ENCODE measurements around the gene ACYP1. TPM values are rescaled to one million over a fixed set of nuclear protein-coding genes. Genes with fewer than 3 reads are reported as not detected.

ACYP1 gene
- total and polyA plus RNA-seq, 9 of the 15 experiments (the other 6 are each of a cell fraction or from before 2014, with no cell fraction given): 19.9 to 113 (median 52.3) TPM

DNA sequence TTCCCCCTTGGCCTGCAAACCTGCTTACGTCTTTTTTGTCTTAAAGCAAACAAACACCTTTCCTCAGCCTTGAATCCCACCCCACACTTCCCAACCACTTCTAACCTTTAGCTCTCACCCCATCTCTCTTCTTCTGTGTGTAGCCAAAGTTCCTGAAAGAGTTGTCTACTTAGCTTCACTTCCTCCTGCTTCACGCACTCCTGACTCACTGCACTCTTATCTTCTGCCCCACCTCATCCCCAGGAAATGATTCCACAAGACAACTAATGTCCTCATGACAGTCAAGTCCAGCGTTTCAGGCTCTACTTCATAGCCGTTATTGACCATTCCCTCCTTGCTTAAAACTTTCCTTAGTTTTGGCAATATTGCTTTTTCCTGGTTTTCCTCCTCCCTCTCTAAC, 38.7 kb downstream of the ACYP1 start (continued):
- TF ChIP-seq ZBTB9 (CRISPR knock-in tag; IDR thresholded peaks at IDR 0.05) (no peak), SRSF3 (IDR thresholded peaks at IDR 0.05; ENCODE audit: insufficient read depth, low read length) (no peak), DDX20 (tag; IDR thresholded peaks at IDR 0.05; ENCODE audit: low read depth) (no peak), BRD9 (IDR thresholded peaks at IDR 0.05; ENCODE audit: low read depth, partially characterized antibody) (no peak), PHB2 (IDR thresholded peaks at IDR 0.05; ENCODE audit: low read depth) (no peak), CGGBP1 (CRISPR knock-in tag; IDR thresholded peaks at IDR 0.05) (no peak), EP300 (IDR thresholded peaks at IDR 0.05; ENCODE audit: low read length) (peak; percentile 65; the same call in 1 of the 2 replicates), TAL1 (IDR thresholded peaks at IDR 0.05) (peak; percentile 18; the same call in 1 of the 2 replicates), POU5F1 (IDR thresholded peaks at IDR 0.05; ENCODE audit: borderline replicate concordance, low read depth, low read length, partially characterized antibody) (no peak), TAF1 (IDR thresholded peaks at IDR 0.05; ENCODE audit: control insufficient read depth, extremely low read depth, insufficient read depth, low read length, severe bottlenecking) (no peak), TRIM25 (IDR thresholded peaks at IDR 0.05; ENCODE audit: borderline replicate concordance) (no peak), ZNF274 (IDR thresholded peaks at IDR 0.05; ENCODE audit: borderline replicate concordance, low read depth, low read length) (no peak), MTA2 (IDR thresholded peaks at IDR 0.05; ENCODE audit: low read depth) (peak; percentile 46; the same call in 1 of the 2 replicates), POLR3G (IDR thresholded peaks at IDR 0.05; ENCODE audit: extremely low read depth, insufficient read length, insufficient replicate concordance) (no peak)
- TF ChIP-seq, protein P1, sequence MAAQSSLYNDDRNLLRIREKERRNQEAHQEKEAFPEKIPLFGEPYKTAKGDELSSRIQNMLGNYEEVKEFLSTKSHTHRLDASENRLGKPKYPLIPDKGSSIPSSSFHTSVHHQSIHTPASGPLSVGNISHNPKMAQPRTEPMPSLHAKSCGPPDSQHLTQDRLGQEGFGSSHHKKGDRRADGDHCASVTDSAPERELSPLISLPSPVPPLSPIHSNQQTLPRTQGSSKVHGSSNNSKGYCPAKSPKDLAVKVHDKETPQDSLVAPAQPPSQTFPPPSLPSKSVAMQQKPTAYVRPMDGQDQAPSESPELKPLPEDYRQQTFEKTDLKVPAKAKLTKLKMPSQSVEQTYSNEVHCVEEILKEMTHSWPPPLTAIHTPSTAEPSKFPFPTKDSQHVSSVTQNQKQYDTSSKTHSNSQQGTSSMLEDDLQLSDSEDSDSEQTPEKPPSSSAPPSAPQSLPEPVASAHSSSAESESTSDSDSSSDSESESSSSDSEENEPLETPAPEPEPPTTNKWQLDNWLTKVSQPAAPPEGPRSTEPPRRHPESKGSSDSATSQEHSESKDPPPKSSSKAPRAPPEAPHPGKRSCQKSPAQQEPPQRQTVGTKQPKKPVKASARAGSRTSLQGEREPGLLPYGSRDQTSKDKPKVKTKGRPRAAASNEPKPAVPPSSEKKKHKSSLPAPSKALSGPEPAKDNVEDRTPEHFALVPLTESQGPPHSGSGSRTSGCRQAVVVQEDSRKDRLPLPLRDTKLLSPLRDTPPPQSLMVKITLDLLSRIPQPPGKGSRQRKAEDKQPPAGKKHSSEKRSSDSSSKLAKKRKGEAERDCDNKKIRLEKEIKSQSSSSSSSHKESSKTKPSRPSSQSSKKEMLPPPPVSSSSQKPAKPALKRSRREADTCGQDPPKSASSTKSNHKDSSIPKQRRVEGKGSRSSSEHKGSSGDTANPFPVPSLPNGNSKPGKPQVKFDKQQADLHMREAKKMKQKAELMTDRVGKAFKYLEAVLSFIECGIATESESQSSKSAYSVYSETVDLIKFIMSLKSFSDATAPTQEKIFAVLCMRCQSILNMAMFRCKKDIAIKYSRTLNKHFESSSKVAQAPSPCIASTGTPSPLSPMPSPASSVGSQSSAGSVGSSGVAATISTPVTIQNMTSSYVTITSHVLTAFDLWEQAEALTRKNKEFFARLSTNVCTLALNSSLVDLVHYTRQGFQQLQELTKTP (IDR thresholded peaks at IDR 0.05; ENCODE audit: low read depth in 1 of 2, partially characterized antibody in 2 of 2): peak; percentile 62 to 76
- TF ChIP-seq, protein P2, sequence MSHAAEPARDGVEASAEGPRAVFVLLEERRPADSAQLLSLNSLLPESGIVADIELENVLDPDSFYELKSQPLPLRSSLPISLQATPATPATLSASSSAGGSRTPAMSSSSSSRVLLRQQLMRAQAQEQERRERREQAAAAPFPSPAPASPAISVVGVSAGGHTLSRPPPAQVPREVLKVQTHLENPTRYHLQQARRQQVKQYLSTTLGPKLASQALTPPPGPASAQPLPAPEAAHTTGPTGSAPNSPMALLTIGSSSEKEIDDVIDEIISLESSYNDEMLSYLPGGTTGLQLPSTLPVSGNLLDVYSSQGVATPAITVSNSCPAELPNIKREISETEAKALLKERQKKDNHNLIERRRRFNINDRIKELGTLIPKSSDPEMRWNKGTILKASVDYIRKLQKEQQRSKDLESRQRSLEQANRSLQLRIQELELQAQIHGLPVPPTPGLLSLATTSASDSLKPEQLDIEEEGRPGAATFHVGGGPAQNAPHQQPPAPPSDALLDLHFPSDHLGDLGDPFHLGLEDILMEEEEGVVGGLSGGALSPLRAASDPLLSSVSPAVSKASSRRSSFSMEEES (CRISPR knock-in tag; IDR thresholded peaks at IDR 0.05): no peak
